DMS53 treated with DMSO at 0.1 percent for 48 hours (cell line): ENCODE measurements around the gene SLCO3A1.

Source experiments
- DNase-seq: peaks from one replicate; lab custom pipeline; 2025; ENCODE audit not compliant: unreplicated experiment; lab: John Stamatoyannopoulos, UW

Gene SLCO3A1

GRCh38 chr15:91881569-91882297 is 28.2 kb downstream of the SLCO3A1 start:
- no peak for DNase-seq

GRCh38 chr15:91882858-91883586 is 29.5 kb downstream of the SLCO3A1 start:
- DNase-seq, result no peak

GRCh38 chr15:91884606-91885005 is 31.1 kb downstream of the SLCO3A1 start:
- no peak for DNase-seq

GRCh38 chr15:91885054-91885453 is 31.5 kb downstream of the SLCO3A1 start:
- no peak for DNase-seq

- no peak for DNase-seq
Measured at GRCh38 chr15:91885714-91886270, 32.3 kb downstream of the SLCO3A1 start.

GRCh38 chr15:91886878-91887277 is 33.4 kb downstream of the SLCO3A1 start:
- no peak for DNase-seq

- DNase-seq, result no peak
Measured at GRCh38 chr15:91887321-91887720, 33.8 kb downstream of the SLCO3A1 start.

GRCh38 chr15:91887921-91888373 is 34.4 kb downstream of the SLCO3A1 start:
- DNase-seq, result no peak

GRCh38 chr15:91889111-91889815 is 35.8 kb downstream of the SLCO3A1 start:
- no peak for DNase-seq

- DNase-seq, result no peak
Measured at GRCh38 chr15:91890614-91891013, 37.1 kb downstream of the SLCO3A1 start.

GRCh38 chr15:91891101-91891500 is 37.6 kb downstream of the SLCO3A1 start:
- DNase-seq, result no peak

GRCh38 chr15:91891788-91892345 is 38.4 kb downstream of the SLCO3A1 start:
- DNase-seq, result no peak

GRCh38 chr15:91892436-91892835 is 38.9 kb downstream of the SLCO3A1 start:
- no peak for DNase-seq

GRCh38 chr15:91894606-91895005 is 41.1 kb downstream of the SLCO3A1 start:
- DNase-seq, result no peak

- no peak for DNase-seq
Measured at GRCh38 chr15:91895051-91895450, 41.5 kb downstream of the SLCO3A1 start.

- no peak for DNase-seq
Measured at GRCh38 chr15:91896341-91897055, 43.0 kb downstream of the SLCO3A1 start.

- DNase-seq, result no peak
Measured at GRCh38 chr15:91897585-91898372, 44.3 kb downstream of the SLCO3A1 start.

- DNase-seq, result no peak
Measured at GRCh38 chr15:91898843-91899242, 45.3 kb downstream of the SLCO3A1 start.

- no peak for DNase-seq
Measured at GRCh38 chr15:91904942-91905341, 51.4 kb downstream of the SLCO3A1 start.

- no peak for DNase-seq
Measured at GRCh38 chr15:91908391-91908790, 54.9 kb downstream of the SLCO3A1 start.
